HG03565 (cell line): ENCODE results near the gene HAVCR2.
"Not testable (repeated sequence)": the region's sequence is repeated elsewhere in the genome, so short reads cannot be mapped to it uniquely, and the experiment has no call there.

Source experiments
- ATAC-seq: cut with Tn5 transposase; IDR thresholded peaks from one replicate; pipeline ENCODE4 v1.9.1; 2021; ENCODE audit warnings: mild to moderate bottlenecking, moderate library complexity; ENCODE audit not compliant: unreplicated experiment

Gene HAVCR2

GRCh38 chr5:157047898-157048297, 60.9 kb downstream of the HAVCR2 start:
- no peak for ATAC-seq

DNA sequence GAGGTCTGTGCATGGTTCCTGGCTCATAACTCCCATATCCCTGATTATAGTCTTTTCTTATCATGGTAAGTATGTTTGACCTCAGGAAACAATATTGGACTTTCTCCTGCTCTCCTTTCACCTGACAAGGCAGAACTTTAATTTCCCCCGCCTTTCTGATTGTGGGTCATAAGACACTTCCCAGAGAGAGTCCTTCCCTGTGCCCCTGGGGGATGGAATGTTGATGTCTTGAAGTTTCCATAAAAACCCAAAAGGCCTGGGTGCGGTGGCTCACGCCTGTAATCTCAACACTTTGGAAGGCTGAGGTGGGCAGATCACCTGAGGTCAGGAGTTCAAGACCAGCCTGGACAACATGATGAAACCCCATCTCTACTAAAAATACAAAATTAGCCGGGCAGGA, 61.8 kb downstream of the HAVCR2 start:
- ATAC-seq = not testable (repeated sequence)

- no peak for ATAC-seq
Measured at GRCh38 chr5:157046041-157046440, 62.8 kb downstream of the HAVCR2 start.

- no peak for ATAC-seq
Measured at GRCh38 chr5:157045601-157046000, 63.2 kb downstream of the HAVCR2 start.

- peak; percentile 64 for ATAC-seq
Measured at GRCh38 chr5:157038568-157039187, 70.2 kb downstream of the HAVCR2 start.
